Vagina (tissue), 2 donors: ENCODE data around the gene EIF3F. TPM values are rescaled to one million over a fixed set of nuclear protein-coding genes. Genes with fewer than 3 reads are reported as not detected.

ENCODE experiments used
- DNase-seq, 2 donors: peaks; one replicate each; pipeline ENCODE4 v3.0.0-alpha.2; 2017; ENCODE audit errors: extremely low spot score in 2 of 2
- H3K27ac ChIP-seq: fragments of 200-600 bp; sonication (generic); one replicate; pipeline ENCODE4 v1.5.1; 2019
- H3K27me3 ChIP-seq: fragments of 200-600 bp; sonication (generic); one replicate; pipeline ENCODE4 v1.5.1; 2019
- H3K36me3 ChIP-seq, 2 donors: fragments of 200-600 bp; sonication (generic); one replicate each; pipeline ENCODE4 v1.5.1; 2017 to 2019
- H3K4me1 ChIP-seq: fragments of 200-600 bp; sonication (generic); one replicate; pipeline ENCODE4 v1.5.1; 2019
- H3K4me3 ChIP-seq, 2 donors: fragments of 200-600 bp; sonication (generic); 1 replicate in 1 of 2; 2 replicates in 1 of 2; pipeline ENCODE4 v1.5.1; 2016 to 2019
- H3K9me3 ChIP-seq: fragments of 200-600 bp; sonication (generic); one replicate; pipeline ENCODE4 v1.5.1; 2019
- POLR2A ChIP-seq, 2 donors: fragments of 450-650 bp; IDR thresholded peaks; one replicate each; pipeline ENCODE4 v1.6.1; 2017; ENCODE audit warnings: antibody characterized with exemption in 2 of 2, mild to moderate bottlenecking in 2 of 2, moderate library complexity in 2 of 2
- POLR2AphosphoS5 ChIP-seq, 2 donors: sonication (generic); formaldehyde crosslinking; IDR thresholded peaks; one replicate each; pipeline ENCODE4 v1.9.0; 2017; ENCODE audit warnings: antibody characterized with exemption in 2 of 2, mild to moderate bottlenecking in 2 of 2, low read depth in 1 of 2; ENCODE audit not compliant: insufficient read depth in 1 of 2
- intact Hi-C: fragments of 100-400 bp; cut with DNase I; formaldehyde crosslinking; loops from one replicate; pipeline ENCODE4 v1.15.1; 2023
- total RNA-seq: library from RNA; depleted of rRNA; stranded (reverse); fragments of >200 nt; gene quantifications from one replicate; pipeline ENCODE4 v1.2.3, GENCODE V29; 2016
- TF ChIP-seq, protein P1 (sequence below), 3 experiments: fragments of 450-650 bp in 2 of 3; fragments of 200-600 bp in 1 of 3; sonication (generic) in 1 of 3; IDR thresholded peaks; one replicate each; pipeline ENCODE4 v1.5.1; 2017 to 2019; ENCODE audit warnings: antibody characterized with exemption in 3 of 3, mild to moderate bottlenecking in 2 of 3, moderate library complexity in 2 of 3

The EIF3F gene
- total RNA-seq, 1 donor from 2014 or later = 336 TPM

- no peaks in the 10 kb centered on the region for H3K9me3 ChIP-seq
- no peak overlapping the region for H3K4me3 ChIP-seq
- H3K27ac ChIP-seq = no peak overlapping the region
- intact Hi-C loops = no loop called here
- no peaks in the 10 kb centered on the region for H3K4me1 ChIP-seq
- no peaks in the 10 kb centered on the region for H3K27me3 ChIP-seq
- DNase-seq = no peak
- H3K36me3 ChIP-seq = no peaks in the 10 kb centered on the region
- TF ChIP-seq POLR2AphosphoS5 (IDR thresholded peaks at IDR 0.05; ENCODE audit: insufficient read depth in 1 of 2, low read depth in 1 of 2) (no peak), POLR2A (IDR thresholded peaks at IDR 0.05) (no peak)
- TF ChIP-seq, protein P1, sequence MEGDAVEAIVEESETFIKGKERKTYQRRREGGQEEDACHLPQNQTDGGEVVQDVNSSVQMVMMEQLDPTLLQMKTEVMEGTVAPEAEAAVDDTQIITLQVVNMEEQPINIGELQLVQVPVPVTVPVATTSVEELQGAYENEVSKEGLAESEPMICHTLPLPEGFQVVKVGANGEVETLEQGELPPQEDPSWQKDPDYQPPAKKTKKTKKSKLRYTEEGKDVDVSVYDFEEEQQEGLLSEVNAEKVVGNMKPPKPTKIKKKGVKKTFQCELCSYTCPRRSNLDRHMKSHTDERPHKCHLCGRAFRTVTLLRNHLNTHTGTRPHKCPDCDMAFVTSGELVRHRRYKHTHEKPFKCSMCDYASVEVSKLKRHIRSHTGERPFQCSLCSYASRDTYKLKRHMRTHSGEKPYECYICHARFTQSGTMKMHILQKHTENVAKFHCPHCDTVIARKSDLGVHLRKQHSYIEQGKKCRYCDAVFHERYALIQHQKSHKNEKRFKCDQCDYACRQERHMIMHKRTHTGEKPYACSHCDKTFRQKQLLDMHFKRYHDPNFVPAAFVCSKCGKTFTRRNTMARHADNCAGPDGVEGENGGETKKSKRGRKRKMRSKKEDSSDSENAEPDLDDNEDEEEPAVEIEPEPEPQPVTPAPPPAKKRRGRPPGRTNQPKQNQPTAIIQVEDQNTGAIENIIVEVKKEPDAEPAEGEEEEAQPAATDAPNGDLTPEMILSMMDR (IDR thresholded peaks at IDR 0.05) = no peak
These were observed 12.5 kb upstream of the EIF3F start for GRCh38 chr11:7974668-7975067.

GRCh38 chr11:7977232-7977917, 9.8 kb upstream of the EIF3F start:
- intact Hi-C loops = no loop called here
- Histone ChIP-seq H3K36me3 (no peaks in the 10 kb centered on the region), H3K9me3 (no peaks in the 10 kb centered on the region), H3K27ac (no peak overlapping the region), H3K4me1 (no peaks in the 10 kb centered on the region), H3K27me3 (no peaks in the 10 kb centered on the region), H3K4me3 (no peak overlapping the region)
- TF ChIP-seq, protein P1 (IDR thresholded peaks at IDR 0.05) = no peak
- no peak for TF ChIP-seq POLR2A (IDR thresholded peaks at IDR 0.05)
- TF ChIP-seq POLR2AphosphoS5 (IDR thresholded peaks at IDR 0.05; ENCODE audit: insufficient read depth in 1 of 2, low read depth in 1 of 2) = no peak
- no peak for DNase-seq

DNA sequence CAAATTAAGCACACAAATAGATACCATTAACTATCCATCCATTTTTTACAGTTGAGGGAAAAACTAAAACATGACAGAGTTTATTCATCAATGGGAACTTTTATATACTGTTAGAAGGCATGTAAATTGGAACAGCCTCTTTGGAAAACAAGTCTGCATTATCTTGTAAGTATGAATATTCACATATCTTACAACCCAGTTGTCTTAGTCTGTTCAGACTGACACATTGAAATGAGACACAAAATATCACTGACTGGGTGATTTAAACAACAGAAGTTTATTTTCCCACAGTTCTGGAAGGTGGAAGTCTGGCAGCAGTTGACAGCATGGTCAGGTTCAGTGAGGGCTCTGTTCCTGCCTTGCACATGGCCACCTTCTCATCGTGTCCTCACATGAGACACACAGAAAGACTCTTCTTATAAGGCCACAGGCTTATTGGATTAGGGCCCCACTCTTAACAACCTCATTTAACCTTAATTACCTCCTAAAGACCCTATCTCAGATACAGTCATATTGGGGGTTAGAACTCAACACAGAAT, 5.4 kb upstream of the EIF3F start:
- peaks cover 8% of the 10 kb centered on the region for H3K4me1 ChIP-seq
- H3K4me3 ChIP-seq = no peak overlapping the region
- intact Hi-C loops = loop anchor here (10.0 kb wide), 1 partner anchor 87 kb away; no protein-coding TSS in a partner anchor
- no peak for DNase-seq
- no peaks in the 10 kb centered on the region for H3K27me3 ChIP-seq
- TF ChIP-seq POLR2A (IDR thresholded peaks at IDR 0.05) (no peak), POLR2AphosphoS5 (IDR thresholded peaks at IDR 0.05; ENCODE audit: insufficient read depth in 1 of 2, low read depth in 1 of 2) (no peak)
- TF ChIP-seq, protein P1 (IDR thresholded peaks at IDR 0.05) = no peak
- no peaks in the 10 kb centered on the region for H3K36me3 ChIP-seq
- no peaks in the 10 kb centered on the region for H3K9me3 ChIP-seq
- H3K27ac ChIP-seq = no peak overlapping the region

- TF ChIP-seq POLR2A (IDR thresholded peaks at IDR 0.05) (no peak), POLR2AphosphoS5 (IDR thresholded peaks at IDR 0.05; ENCODE audit: insufficient read depth in 1 of 2, low read depth in 1 of 2) (no peak)
- TF ChIP-seq, protein P1 (IDR thresholded peaks at IDR 0.05) = no peak
- no peak overlapping the region for H3K27ac ChIP-seq
- H3K4me3 ChIP-seq = no peak overlapping the region
- H3K4me1 ChIP-seq = peaks cover 9% of the 10 kb centered on the region
- no peak for DNase-seq
- H3K27me3 ChIP-seq = no peaks in the 10 kb centered on the region
- no peaks in the 10 kb centered on the region for H3K36me3 ChIP-seq
- intact Hi-C loops = loop anchor here (10.0 kb wide), 1 partner anchor 88 kb away; no protein-coding TSS in a partner anchor
- H3K9me3 ChIP-seq = no peaks in the 10 kb centered on the region
These were observed 4.5 kb upstream of the EIF3F start for GRCh38 chr11:7982582-7983119.
